ENCODE results near the gene ETV4.

ETV4 gene

GRCh38 chr17:43572368-43572980 lies 26.3 kb upstream of the ETV4 start:
- DNase-seq = no peak

DNA sequence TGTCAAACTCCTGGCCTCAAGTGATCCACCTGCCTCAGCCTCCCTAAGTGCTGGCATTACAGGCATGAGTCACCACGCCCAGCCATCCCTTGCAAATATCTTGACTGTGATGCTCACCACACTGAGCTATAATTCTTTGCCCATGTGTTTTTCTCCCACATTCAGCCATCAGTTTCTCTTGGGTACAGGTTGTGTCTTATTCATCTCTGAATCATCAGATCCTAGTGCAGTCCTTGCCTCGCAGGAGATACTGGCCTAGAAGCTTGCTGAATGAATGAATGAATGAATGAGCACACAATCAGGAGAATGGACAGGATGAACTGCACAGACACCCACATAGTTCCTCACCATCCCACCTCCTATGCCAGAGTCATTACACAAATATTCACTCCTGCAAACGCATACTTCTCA lies 24.4 kb upstream of the ETV4 start:
- DNase-seq = no peak

GRCh38 chr17:43568506-43569082 lies 22.5 kb upstream of the ETV4 start:
- DNase-seq = no peak

DNA sequence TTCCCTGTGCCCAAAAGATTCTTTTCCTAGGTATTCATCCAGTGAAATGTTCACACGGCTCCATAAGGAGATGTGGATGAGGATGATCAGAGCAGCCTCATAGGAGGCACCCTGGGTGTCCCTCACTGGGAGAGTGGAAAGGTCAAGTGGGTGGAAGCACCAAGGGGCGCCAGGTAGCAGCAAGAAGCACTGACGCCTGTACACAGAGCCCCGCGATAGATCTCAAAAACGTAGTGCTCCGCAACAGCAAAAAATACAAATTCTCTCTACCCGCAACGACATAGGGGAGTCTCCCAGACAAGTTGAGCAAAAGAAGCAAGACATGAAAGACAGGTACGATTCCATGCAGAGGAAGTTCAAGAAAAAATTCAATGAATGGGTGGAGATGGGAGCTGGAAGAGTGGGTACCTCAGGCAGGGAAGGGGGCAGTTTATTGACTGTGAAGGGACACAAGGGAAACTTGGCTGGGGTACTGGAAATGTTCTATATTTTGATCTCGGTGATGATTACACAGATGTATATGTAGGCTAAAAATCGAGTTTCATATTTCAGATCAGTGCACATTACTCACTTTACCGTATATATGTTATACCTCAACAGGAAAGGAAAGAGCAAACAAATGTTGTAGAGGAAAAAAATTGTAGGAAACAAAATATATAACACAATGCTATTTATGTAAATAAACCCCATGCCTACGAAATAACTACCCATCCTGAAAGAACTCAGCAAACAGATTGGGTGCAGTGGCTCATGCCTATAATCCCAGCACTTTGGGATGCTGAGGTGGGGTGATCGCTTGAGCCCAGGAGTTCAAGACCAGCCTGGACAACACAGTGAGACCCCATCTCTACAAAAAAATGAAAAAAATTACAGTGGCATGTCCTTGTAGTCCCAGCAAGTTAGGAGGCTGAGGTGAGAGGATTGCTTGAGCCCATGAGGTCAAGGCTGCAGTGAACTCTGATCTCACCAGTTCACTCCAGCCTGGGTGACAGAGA lies 17.8 kb upstream of the ETV4 start:
- no peak for DNase-seq

GRCh38 chr17:43562679-43563599 lies 16.8 kb upstream of the ETV4 start:
- no peak for DNase-seq

GRCh38 chr17:43560461-43561427 lies 14.6 kb upstream of the ETV4 start:
- DNase-seq = no peak

- no peak for DNase-seq
Observed at GRCh38 chr17:43559161-43559816, 13.1 kb upstream of the ETV4 start.

- no peak for DNase-seq
Observed at GRCh38 chr17:43558805-43559160, 12.6 kb upstream of the ETV4 start.

- no peak for DNase-seq
Observed at GRCh38 chr17:43556292-43556691, 10.2 kb upstream of the ETV4 start.

DNA sequence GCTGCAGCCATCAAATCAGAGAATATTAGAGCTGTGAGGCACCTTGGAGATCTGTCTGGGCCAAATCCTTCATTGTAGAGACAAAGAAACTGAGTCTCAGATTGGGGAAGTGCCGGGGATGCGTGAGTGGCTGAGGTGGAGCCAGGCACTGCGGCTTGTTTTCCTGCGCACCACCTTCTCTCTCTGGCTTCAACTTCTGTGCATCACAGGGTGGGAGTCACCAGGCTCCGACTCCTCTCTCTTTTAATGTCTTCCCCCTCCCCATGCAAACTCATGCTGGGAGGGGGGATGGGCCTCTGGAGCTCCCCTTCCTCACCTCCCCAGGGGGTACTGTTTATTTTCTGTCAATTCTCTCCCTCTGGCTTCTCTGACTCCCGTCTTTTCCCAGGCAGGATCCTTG lies 8.7 kb upstream of the ETV4 start:
- DNase-seq = no peak

DNA sequence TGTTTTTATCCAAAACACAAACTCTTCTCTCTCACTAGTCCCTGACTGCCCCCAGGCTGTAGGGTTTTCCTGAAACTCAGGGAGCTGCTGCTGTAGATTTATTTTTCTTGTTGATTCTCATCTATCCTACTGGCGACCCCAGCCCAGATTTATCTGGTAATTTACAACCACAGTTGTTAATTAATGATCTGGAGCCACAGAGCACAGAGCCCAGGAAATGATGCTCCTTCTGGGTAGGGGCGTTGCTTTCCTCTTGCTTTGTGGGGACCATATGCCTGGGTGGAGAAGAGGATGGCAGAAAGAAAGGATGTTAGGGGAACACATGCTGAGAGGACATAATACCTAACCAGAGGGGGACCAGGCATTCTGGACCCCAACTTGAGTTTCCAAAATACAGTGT lies 7.4 kb upstream of the ETV4 start:
- no peak for DNase-seq

DNA sequence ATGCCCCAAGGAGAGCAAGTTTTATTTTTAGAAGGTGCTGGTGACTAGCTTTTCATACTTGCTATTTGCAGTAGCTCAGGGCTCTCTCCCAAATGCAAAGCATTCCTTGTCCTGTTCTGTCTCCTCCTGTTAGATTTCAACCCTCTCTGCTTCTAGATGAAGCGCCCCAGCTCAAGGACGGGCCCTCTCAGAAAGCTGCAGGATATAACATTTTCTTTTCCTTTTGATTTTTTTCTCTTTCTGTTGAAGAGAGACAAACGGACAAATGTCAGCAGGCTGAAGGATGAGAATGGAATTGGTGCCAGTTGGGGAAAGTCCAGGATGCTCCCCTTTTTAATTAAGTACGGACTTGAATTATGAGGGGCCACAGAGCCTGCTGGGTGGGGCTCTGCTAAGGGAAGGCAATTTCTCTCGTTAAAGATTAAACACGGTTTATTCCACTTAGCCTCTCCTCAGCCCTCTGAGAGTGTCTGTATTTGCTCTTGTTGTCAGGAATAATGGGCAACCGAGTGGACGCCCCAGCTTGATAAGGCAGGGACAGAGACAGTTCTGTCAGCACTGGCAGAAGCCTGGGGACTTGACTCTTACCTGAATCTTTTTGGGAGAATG lies 6.2 kb upstream of the ETV4 start:
- no peak for DNase-seq

GRCh38 chr17:43550754-43551153 lies 4.6 kb upstream of the ETV4 start:
- no peak for DNase-seq

DNA sequence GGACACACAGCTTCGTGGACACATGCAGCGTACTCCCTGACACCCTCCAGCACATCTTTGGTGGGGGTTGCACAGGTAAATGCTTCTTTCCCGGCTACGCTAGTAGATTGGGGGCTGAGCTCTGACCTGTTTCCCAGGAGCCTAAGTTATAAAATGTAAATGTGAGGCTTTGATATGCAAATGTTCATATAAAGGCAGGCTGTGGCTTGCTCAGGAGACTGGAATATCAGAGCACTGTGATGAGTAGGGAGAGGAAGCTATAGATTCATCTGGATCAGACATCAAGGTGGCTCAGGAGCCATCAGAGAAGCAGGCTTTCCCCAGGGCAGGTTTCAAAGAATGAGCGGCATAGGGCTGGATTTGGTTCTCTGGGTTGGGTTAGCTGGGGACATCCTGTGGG lies 3.4 kb upstream of the ETV4 start:
- DNase-seq = no peak

DNA sequence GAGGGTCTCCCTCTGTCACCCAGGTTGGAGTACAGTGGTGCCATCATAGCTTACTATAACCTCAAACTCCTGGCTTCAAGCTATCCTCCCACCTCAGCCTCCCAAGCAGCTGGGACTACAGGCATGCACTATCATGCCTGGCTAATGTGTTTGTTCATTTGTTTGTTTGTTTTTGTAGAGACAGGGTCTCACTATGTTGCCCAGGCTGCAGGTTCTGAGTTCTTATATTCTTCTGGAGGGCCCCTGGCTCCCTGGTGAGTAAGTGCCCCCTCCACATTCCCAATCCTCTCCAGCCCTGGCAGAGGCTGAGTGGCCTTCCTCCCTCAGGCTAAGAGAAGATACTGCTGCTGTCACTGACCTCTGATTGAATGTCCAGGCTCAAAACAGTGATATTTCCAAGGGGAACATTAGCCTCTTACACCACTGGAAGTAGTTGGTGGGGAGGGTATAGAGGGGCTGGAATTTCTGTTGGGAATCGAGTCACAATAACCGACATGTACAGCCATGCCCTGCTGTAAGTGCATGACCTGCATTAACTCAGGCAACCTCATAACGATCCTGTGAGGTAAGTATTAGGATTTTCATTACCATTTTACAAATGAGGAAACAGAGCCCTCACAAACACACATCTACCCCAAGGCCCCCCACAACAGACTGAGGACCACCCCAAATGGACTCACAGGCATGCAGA lies 2.7 kb upstream of the ETV4 start:
- no peak for DNase-seq

DNA sequence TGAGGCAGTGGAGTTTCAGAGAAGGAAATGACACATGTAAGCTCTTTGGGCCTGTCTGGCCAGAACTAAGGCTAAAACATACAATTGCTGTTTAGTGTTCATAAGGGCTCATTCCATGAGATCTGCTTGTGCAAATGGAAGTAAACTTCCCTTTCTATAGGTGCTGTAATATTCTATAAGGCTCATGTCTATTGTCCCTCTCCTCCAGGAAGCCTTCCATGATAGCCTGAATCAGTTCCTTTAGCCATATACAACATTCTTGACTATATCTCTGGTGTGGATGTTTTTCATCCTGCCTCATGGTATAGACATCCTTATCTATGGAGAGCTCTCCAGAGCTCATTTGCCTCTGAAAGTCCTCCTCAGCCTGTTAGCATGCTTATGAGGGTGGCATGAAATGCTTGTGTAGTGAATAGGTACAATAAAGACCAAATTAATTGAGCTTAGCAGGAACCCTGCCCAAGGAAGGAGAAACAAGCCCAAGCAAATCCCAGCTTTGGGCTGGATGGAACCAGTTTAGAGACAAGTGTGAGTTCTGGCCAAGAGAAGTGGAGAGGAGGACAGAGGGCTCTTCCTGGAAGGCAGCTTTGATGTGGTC lies 1.6 kb upstream of the ETV4 start:
- DNase-seq = no peak

DNA sequence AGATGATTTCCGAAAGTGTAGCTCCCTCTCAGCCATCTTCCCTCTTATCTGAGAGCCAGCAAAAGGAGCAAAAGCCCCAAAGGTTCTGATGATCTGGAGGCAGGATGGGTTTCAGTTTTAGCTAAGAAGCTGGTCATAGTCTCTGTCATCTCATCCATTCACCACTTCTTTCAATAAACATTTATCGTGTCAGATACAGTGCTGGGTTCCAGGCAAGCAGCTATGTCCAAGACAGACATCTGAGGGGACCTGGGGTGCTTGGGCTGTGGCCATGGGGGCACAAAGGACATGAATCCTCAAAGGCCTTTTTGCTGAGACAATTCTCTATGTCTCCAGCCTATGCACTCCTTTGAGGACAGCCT lies 1.0 kb upstream of the ETV4 start:
- DNase-seq = no peak

DNA sequence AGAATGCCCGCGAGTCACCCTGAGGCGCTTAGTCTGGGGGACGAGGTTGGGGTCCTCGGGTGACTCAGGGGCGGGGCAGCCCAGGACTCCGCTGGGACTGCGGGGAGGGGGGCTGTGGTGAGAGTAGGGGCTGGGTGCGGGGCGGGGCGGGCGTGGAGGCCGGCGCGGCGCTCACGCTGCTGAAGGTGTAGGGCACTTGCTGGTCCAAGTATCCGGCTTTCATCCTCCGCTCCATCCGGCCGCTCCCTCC lies 832 bp downstream of the ETV4 start:
- no peak for DNase-seq

- DNase-seq = no peak
Observed at GRCh38 chr17:43543771-43544575, 2.2 kb downstream of the ETV4 start.
